GM10266 (cell line): ENCODE measurements around the gene RFX4.
A peak's percentile ranks its signal among the peaks of the same experiment; 100 is the strongest.

Experiments
- DNase-seq: peaks from one replicate; pipeline ENCODE4 v3.0.0; 2012; ENCODE audit errors: extremely low spot score
- CTCF ChIP-seq: IDR thresholded peaks from 2 replicates; pipeline ENCODE4 v1.5.1; 2012; ENCODE audit warnings: mild to moderate bottlenecking, low read depth; ENCODE audit not compliant: control insufficient read depth, insufficient read depth; ENCODE audit errors: missing control alignments

RFX4 gene

GRCh38 chr12:106741247-106741646 lies 158.4 kb downstream of the RFX4 start:
- DNase-seq = no peak
- no peak for TF ChIP-seq CTCF

- no peak for TF ChIP-seq CTCF
- no peak for DNase-seq
These were observed 160.6 kb downstream of the RFX4 start for GRCh38 chr12:106743270-106743988.

- no peak for TF ChIP-seq CTCF
- DNase-seq = no peak
These were observed 161.8 kb downstream of the RFX4 start for GRCh38 chr12:106744600-106744999.

- no peak for TF ChIP-seq CTCF
- no peak for DNase-seq
These were observed 162.5 kb downstream of the RFX4 start for GRCh38 chr12:106745181-106745745.

- TF ChIP-seq CTCF = no peak
- no peak for DNase-seq
These were observed 165.2 kb downstream of the RFX4 start for GRCh38 chr12:106747973-106748436.

GRCh38 chr12:106750524-106750923 lies 167.7 kb downstream of the RFX4 start:
- no peak for DNase-seq
- no peak for TF ChIP-seq CTCF

GRCh38 chr12:106753526-106753925 lies 170.7 kb downstream of the RFX4 start:
- DNase-seq = peak; percentile 69
- no peak for TF ChIP-seq CTCF
